HG03558 (cell line): ENCODE data around the gene NDUFB11.
A peak's percentile ranks its signal among the peaks of the same experiment; 100 is the strongest.

Experiments used
- ATAC-seq: cut with Tn5 transposase; IDR thresholded peaks from one replicate; pipeline ENCODE4 v1.9.1; 2021; ENCODE audit warnings: moderate number of reproducible peaks; ENCODE audit not compliant: unreplicated experiment; ENCODE audit errors: extremely low read depth

The NDUFB11 gene

DNA sequence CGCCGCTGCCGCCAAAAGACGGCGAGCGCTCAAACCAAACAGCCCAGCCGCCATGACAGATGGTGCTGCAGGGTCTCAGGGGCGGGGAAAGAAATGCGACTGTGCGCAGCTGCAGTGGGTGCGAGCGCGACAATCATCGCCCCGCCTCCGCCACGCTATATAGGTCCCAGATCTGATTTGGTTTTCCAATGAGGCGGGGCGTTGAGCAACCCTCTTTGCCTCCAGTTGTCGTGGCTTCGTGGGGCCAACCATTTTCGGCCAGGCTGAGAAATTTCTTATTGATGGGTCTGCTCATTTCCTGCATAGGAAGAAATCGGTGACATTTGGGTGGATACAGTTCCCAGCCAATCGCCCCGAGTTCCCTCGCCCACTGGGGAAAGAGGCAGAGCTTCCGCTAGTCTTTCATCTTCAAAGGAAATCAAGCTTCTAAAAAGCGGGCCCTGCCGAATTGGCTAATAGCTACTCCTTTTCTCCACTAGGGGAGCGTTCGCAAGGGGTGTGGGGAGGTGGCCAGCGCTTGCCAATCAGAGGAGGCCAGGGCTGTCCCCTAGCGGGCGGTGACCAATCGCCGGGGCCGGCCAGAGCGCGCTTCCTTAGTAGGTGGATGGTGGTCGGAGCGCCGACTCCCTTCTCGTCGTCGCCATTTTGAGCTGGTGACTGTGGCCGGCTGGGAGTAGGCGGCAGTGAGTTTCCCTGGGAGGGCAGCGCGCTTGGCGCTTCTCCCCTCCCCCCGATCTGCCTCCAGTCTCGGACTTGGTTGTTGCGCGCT, at the start of gene NDUFB11, which contains the start of gene RBM10:
Gene NDUFB11 (minus strand): TSS at position 77 of the 769 bp plus-strand sequence. CDS start 23 bp downstream, at position 54.
Gene RBM10 (plus strand): TSS at position 596 of the 769 bp plus-strand sequence. CDS start 2,261 bp downstream, outside the sequence.
- peak; percentile 73 for ATAC-seq

DNA sequence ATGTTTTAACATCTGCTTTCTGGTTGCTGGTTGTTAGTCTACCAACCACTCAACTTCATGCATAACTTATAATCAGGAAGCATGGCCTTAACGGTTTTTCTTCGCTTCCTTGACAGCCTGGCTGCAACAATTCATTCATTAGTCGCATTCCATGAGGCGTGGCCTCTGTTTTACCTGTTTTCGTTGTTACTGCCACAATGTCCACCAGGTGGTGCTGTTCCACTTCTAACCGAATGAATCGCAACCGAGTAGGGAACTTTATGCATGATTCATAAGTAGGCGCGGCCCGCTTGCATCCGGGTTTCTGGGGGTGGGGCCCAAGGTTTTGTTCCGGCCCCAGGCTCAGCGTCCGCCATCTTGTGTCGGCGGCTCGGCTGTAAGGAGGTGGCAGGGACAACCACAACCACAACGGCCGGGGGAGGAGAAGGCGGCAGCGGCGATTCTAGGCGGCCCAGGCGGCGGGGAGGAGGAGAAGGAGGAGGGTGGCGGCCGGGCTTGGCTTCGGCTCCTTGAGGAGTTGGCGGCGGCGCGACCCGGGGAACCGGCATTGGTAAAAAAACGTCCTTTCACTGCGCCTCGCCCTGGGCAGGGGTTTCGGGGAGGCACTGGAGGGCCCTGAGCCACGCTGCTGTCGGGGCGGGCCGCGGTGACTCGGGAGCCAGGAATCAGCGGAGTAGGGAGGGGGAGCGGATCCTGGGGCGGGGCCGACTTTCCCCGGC, 49.1 kb upstream of the NDUFB11 start, which contains the start of gene UBA1:
Gene UBA1 (plus strand): TSS at position 355 of the 719 bp plus-strand sequence. CDS start 4,974 bp downstream, outside the sequence.
- ATAC-seq: peak; percentile 55

DNA sequence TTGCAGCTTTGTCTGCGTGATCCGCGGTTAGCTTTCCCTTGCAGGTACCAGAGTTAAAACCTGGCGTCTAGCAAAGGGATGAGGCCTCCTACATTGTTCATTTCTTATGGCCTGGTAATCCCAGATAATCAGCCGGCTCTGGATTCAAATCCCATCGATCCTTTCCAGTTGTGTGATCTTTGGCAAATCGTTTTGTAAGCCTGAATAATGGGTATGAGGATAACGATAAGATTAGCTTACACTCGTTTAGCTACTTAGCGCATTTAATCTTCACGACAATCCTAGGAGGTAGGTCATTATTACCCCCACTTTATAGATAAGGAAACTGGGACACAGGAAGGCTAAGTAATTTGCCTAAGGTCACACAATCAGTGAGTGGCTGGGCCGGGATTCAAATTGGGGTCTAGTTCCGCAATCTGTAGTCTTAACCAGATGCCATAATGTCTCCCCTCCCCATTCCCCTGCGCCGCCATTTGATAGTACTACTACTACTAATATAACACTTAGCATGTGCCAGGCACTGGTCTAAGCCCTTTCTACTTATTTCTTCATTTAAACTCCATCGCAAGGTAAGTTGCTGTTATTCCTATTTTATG, 47.4 kb upstream of the NDUFB11 start:
- no peak for ATAC-seq

DNA sequence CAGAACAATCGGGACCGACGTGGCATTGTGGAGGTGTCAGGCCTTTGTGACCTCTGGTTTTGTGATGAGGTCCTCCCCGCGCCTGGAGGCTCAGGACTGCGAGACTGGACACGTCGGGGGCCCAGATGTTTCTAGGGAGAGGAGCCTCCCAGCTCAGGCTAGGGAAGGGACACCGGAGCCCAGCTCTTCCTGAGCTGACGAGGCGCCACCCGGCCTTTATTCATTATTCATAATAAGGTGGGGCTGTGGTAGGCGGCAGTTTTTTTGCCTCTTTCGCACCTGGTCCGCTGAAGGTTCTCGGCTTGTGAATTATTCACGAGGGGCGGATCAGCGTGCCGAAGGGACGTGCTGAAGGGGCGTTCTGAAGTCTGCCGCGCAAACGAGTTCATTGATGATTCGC, 46.8 kb upstream of the NDUFB11 start:
- ATAC-seq: no peak

DNA sequence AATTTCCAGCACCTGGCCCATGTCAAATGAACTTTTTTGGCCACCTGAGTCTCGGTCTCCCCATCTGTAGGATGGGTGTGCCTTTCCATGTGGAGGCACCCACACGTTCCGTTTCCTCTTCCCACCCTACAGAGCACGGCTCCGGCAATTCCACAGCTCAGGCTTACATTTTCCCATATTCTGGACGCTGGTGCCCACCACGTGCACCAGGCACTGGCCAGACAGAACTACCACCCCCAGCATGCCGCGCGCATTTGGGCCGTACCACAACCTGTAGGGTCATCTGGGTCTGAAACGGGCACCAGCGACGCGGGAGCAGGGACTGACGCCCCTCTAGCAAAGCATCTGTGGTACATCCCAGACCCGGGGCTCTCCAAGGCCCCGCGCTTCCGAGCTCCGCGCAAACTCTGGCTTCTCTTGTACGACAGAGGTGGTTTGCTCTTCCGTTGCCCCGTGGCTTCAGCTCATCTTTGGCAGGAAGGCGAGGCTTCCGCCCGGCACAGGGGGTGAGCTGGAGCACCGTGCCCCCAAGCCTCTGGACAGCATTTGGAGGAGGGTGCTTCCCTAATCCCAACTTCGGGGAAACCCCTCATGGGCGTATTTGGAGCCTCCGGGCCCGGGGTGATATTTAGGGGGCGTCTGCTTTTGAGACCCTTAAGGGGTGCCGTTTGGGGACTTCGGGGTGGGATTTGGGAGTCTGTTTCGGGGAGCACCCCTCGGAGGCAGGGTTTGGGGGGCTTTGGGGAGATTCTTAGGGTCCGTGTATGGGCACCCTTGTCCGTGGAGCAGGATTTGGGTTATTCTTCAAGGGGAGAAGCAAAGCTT, 46.2 kb upstream of the NDUFB11 start:
- no peak for ATAC-seq

DNA sequence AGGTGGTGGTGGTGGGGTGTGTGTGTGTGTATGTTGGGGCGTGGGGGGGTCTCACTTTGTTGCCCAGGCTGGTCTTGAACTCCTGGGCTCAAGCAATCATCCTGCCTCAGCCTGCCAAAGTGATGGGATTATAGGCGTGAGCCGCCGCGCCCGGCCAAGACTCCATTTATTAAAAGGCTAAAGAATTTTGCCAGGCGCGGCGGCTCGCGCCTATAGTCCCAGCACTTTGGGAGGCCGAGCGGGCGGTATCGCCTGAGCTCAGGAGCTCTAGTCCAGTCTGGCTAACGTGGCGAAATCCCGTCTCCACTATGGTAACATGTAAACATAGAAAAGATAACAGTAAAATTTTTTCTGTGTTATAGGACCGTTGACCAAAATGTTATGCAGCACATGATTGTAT, 45.4 kb upstream of the NDUFB11 start:
- no peak for ATAC-seq

- ATAC-seq: no peak
These were observed 42.7 kb upstream of the NDUFB11 start for GRCh38 chrX:47187106-47187677.

GRCh38 chrX:47186096-47186740, 41.7 kb upstream of the NDUFB11 start:
- no peak for ATAC-seq

DNA sequence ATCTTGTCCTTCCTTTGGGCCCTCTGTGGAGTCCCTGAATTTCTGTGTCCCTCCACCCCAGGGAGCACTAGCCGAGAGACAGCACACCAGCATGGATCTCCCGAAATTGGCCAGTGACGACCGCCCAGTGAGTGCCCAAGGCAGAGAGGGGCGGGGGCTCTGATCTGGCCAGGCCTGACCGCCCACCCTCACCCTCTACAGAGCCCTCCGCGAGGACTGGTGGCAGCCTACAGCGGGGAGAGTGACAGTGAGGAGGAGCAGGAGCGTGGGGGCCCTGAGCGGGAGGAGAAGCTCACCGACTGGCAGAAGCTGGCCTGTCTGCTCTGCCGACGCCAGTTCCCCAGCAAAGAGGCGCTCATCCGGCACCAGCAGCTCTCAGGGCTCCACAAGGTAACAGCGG, 40.7 kb upstream of the NDUFB11 start:
- no peak for ATAC-seq

DNA sequence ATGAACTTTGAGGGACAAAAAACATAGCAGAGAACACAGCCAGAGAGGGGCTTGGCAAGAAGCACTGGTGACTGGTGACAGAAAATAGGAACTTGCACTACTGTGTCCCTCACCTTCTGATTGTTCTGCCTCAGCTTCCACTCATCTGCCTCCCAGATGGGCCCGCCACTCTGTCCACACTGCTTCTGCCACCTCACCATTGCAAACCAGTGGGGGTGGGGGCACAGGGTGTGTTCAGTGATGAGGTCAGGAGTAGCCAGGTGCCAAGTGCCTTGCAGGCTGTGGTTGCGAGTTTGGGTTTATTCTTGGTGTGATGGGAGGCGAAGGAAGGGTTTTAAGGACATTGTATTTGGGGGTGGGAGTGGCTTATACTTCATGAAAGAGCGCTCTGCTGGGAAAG, 40.0 kb upstream of the NDUFB11 start:
- ATAC-seq: no peak

DNA sequence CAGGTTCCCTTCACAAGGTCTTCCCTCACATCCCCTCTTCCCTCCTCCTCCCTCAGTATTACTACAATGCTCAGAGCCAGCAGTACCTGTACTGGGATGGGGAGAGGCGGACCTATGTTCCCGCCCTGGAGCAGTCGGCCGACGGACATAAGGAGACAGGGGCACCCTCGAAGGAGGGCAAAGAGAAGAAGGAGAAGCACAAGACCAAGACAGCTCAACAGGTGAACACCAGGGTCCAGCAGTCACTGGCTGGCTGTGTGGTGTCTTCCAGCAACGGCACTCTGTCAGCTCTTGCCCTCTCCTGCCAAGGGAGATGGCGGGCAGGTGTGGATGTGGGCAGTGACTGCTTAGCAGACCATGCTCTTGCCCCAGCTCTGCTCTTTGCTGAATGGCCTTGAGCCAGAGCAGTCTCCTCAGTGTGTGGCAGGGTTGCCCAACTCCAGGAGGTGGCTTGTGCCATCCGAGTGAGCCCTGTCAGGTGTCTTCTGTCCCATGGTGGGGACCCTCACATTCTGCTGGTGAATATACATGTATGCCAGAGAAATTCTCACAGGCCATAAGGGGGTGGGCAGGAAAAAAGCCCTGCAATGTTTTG, 37.7 kb upstream of the NDUFB11 start:
- no peak for ATAC-seq

DNA sequence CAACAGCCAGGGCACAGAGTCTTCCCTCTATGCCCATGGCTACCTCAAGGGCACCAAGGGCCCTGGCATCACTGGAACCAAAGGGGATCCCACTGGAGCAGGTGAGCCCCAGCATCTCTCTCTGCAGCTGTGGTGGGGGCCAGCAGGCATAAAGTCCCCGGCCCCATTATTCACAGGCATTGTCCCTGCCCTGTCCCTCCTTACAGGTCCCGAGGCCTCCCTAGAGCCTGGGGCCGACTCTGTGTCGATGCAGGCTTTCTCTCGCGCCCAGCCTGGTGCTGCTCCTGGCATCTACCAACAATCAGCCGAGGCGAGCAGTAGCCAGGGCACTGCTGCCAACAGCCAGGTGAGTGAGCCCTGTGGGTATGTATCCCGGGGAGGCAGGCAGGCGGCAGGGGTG, 36.8 kb upstream of the NDUFB11 start:
- no peak for ATAC-seq

- ATAC-seq: no peak
These were observed 35.8 kb upstream of the NDUFB11 start for GRCh38 chrX:47180346-47180745.

DNA sequence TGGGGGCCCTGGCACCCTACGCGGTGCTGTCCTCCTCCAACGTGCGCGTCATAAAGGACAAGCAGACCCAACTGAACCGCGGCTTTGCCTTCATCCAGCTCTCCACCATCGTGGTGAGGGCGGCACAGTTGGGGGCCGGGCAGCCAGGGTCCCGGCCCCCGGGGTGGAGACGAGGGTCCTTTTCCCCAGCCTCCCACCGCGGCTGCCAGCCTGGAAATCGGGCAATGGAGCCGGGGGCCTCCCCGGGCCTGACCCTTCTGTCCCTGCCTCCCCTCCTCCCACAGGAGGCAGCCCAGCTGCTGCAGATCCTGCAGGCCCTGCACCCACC, 35.4 kb upstream of the NDUFB11 start:
- ATAC-seq: no peak

- no peak for ATAC-seq
These were observed 34.9 kb upstream of the NDUFB11 start for GRCh38 chrX:47179221-47179927.

GRCh38 chrX:47178337-47178736, 33.8 kb upstream of the NDUFB11 start:
- no peak for ATAC-seq

DNA sequence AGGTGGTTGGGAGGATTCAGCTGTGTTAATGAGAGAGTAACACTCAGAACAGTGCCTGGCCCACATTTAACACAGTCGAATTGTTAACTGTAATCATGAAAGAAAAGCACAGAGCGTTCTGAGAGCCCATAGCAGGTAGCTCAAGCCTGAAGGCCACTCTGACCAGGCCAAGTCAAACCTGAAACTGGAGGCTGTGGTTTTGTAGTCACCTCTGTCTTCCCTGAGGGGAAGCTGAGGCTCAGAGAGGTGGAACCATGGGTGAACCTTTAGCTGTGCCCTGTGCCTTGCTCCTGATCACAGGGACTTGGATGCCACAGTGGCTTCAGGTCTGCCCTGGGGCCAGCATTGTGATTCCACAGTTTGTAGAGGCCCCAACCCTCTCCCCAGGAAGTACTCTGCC, 32.6 kb upstream of the NDUFB11 start:
- no peak for ATAC-seq

DNA sequence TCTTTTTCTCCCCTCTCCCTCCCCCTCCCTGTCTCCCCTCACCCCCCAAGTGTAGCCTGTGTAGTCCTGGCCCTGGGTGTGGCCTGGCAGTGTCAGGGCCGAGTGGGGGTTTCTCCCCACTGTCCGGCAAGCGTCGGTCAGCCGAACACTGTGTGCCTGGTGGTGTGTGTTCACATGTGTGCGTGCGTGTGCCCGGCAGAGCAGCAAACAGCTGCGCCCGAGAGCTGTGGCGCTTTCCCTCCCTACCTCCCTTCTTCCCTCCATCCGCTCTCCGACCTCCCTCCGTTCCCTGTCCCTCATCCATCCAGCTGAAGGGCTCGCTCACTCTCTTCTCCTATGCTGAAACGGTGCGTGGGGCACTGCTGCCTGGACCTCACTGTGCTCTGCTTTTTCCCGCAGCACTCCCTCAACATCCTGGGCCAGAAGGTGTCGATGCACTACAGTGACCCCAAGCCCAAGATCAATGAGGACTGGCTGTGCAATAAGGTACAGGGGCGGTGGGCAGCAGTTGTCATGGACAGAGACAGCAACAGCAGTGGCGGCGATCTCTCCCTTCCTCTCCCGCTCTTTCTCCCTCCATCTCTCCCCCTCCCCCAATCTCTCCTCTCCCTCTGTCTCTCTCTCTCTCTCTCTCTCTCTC, 31.7 kb upstream of the NDUFB11 start:
- ATAC-seq: no peak
